Heart left ventricle (tissue), 16 donors: Measurements from ENCODE around the gene TAB2. TPM values are rescaled to one million over a fixed set of nuclear protein-coding genes. Genes with fewer than 3 reads are reported as not detected.

ENCODE experiments used
- ATAC-seq, 4 donors: fragments of 200-7000 bp; cut with Tn5 transposase; one replicate each; pipeline ENCODE4 v1.9.1; 2020 to 2022; ENCODE audit warnings: moderate library complexity in 4 of 4, mild to moderate bottlenecking in 3 of 4, moderate number of reproducible peaks in 1 of 4
- DNase-seq, 5 donors: peaks; one replicate each; pipeline ENCODE4 v3.0.0-alpha.2; 2020
- H3K27ac ChIP-seq, 12 donors: fragments of 200-600 bp; sonication (generic) in 4 of 12; one replicate each; pipeline versions ENCODE4 v1.5.0 to v1.8.0; 2016 to 2022; ENCODE audit warnings: mild to moderate bottlenecking in 2 of 12
- H3K27me3 ChIP-seq, 9 donors: fragments of 200-600 bp; sonication (generic) in 2 of 9; one replicate each; pipeline versions ENCODE4 v1.5.1 to v1.8.0; 2016 to 2022; ENCODE audit warnings: mild to moderate bottlenecking in 3 of 9
- H3K36me3 ChIP-seq, 9 donors: fragments of 200-600 bp; sonication (generic) in 2 of 9; one replicate each; pipeline versions ENCODE4 v1.5.0 to v1.8.0; 2018 to 2022; ENCODE audit warnings: mild to moderate bottlenecking in 2 of 9
- H3K4me1 ChIP-seq, 12 donors: fragments of 200-600 bp; sonication (generic) in 4 of 12; one replicate each; pipeline versions ENCODE4 v1.5.0 to v1.8.0; 2016 to 2022; ENCODE audit warnings: mild to moderate bottlenecking in 3 of 12
- H3K4me3 ChIP-seq, 12 donors: fragments of 200-600 bp; sonication (generic) in 4 of 12; one replicate each; pipeline versions ENCODE4 v1.5.0 to v1.8.0; 2017 to 2022; ENCODE audit warnings: mild to moderate bottlenecking in 9 of 12, moderate library complexity in 4 of 12
- H3K9me3 ChIP-seq, 12 donors: fragments of 200-600 bp; sonication (generic) in 4 of 12; one replicate each; pipeline versions ENCODE4 v1.5.0 to v1.8.0; 2016 to 2022; ENCODE audit warnings: mild to moderate bottlenecking in 1 of 12
- CTCF ChIP-seq, 12 donors: fragments of 200-600 bp; sonication (generic) in 4 of 12; IDR thresholded peaks; one replicate each; pipeline versions ENCODE4 v1.5.0 to v1.8.0; 2018 to 2022; ENCODE audit warnings: antibody characterized with exemption in 12 of 12, mild to moderate bottlenecking in 5 of 12
- POLR2A ChIP-seq, 2 donors: fragments of 450-650 bp; IDR thresholded peaks; one replicate each; pipeline ENCODE4 v1.6.1; 2017; ENCODE audit warnings: antibody characterized with exemption in 2 of 2, mild to moderate bottlenecking in 2 of 2, moderate library complexity in 2 of 2
- WGBS, 4 donors: extraction: QIAGEN DNeasy Blood & Tissue Kit in 2 of 4; methylation state at CpG; one replicate each; pipeline versions ENCODE4 v1.1.5 to v1.1.7; 2013 to 2018; 5-methylcytosine and 5-hydroxymethylcytosine counted together
- intact Hi-C, 10 donors: fragments of 100-400 bp; cut with DNase I; formaldehyde crosslinking; loops; one replicate each; pipeline versions ENCODE4 v1.11.1 to v1.14.2; 2022
- polyA plus RNA-seq, 2 donors: library from polyadenylated mRNA; stranded (reverse); fragments of 200-250 nt; gene quantifications; one replicate each; pipeline ENCODE4 v1.2.3, GENCODE V29; 2013
- total RNA-seq, 9 donors: library from RNA; depleted of rRNA in 2 of 9; stranded (reverse); fragments of >200 nt in 2 of 9; fragmentation: NEBNext Ultra II Directional in 3 of 9; extraction: Animal tissue kit (Norgen Biotek cat#: 25700) in 3 of 9; gene quantifications; one replicate each; pipeline versions ENCODE4 v1.1.0 to v1.2.4, GENCODE V29; 2016 to 2023
- donor health status: ischemic (EF 13 %, LVEDD 7.1; RV severe dilation, severe dysfunction).
- donor health status: healthy with polysubstance abuse.
- donor health status: DM: no; HTN: yes; CAD: no.
- donor health status: DM: no; HTN: no; CAD: no.
- donor health status: ischemic (EF 25% LVEDD 6.9; RV normal size, moderate dysfunction).
- donor health status: ischemic (EF 25% LVEDD 5.7; RV mildly dilated, moderate dysfunction).
- donor health status: healthy.
- donor health status: DM: yes; HTN: yes; CAD: no.
- donor health status: ischemic (EF 35%, LVEDD 5.7; RV mildly dilated, moderate dysfunction).
- donor health status: nonischemic (EF 11% LVEDD 7.7; RV severe dilation, severe dysfunction).
- donor health status: DM: yes; HTN: yes; CAD: no.
- donor health status: PGD.
- donor health status: ischemic (EF 29% LVEDD 5.4; RV normal size, mild dysfunction).
- donor health status: nonischemic (EF 23%, LVEDD 6.1; RV moderate dilation, normal function).

TAB2 gene
- total and polyA plus RNA-seq, 11 donors: 19.1 to 95.5 (median 53.7) TPM

DNA sequence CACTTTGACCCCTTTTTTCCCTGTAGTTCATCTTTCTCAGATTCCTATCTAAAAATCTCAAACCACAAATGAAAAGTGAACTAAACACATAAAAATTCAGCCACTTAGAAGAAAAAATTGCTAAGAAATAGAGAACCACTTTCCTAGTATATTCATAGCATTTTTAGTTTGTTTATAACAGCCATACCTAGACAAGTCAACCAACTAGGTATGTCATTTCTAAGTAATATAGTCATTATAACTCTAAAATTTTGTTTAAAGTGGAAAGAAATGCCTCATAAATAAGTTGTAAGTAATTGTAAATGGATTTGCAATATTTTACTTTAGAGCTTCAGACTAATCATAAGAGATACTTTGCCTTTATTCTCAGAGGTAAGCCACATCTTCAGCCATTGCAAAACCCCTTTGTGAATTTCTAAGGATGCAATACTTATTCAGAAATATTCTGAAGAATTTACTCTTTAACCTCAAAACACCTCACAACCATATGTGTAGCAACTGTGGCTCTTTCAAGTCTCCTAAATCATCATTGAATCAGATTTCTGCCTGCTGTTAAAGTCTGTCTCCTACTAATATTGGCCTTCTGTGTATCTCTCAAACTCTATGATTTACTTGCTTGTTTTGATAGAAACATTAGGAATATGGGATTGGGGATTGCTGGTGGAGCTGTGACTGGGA is 75.6 kb downstream of the TAB2 start:
- intact Hi-C loops: no loop called here
- Histone ChIP-seq H3K27ac (no peak overlapping the region), H3K36me3 (peaks cover 0 to 28% (median 8%) of the 10 kb centered on the region in 9 donors), H3K4me1 (peaks cover 0 to 10% (median 1%) of the 10 kb centered on the region in 12 donors), H3K4me3 (no peak overlapping the region), H3K9me3 (peaks cover 0 to 4% (median 0%) of the 10 kb centered on the region in 12 donors), H3K27me3 (no peaks in the 10 kb centered on the region)
- no peak for ATAC-seq
- no peak for DNase-seq
- TF ChIP-seq POLR2A (IDR thresholded peaks at IDR 0.05): no peak
- TF ChIP-seq CTCF (IDR thresholded peaks at IDR 0.05): no peak

DNA sequence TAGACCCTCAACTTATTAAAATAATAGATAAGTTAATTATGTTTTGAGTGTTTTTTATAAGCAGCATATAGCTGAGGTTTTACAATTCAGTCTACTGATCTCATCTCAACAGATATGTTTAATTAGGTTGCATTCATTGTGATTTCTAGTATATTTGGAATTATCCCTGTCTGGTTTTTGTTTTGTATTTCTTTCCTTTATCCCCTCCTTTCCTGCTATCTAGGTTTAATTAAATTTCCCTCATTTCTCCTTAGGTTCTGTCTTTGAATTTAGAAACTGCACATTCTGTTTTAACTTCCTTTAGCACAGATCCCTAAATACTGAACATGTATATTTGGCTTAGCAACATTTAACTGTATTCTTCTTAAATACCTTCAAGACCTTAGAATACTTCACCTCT is 77.7 kb downstream of the TAB2 start:
- ATAC-seq: no peak
- peaks cover 0 to 2% (median 0%) of the 10 kb centered on the region in 12 donors for H3K4me1 ChIP-seq
- H3K27me3 ChIP-seq: no peaks in the 10 kb centered on the region
- intact Hi-C loops: no loop called here
- no peak for TF ChIP-seq CTCF (IDR thresholded peaks at IDR 0.05)
- TF ChIP-seq POLR2A (IDR thresholded peaks at IDR 0.05): no peak
- peaks cover 0 to 4% (median 0%) of the 10 kb centered on the region in 12 donors for H3K9me3 ChIP-seq
- H3K27ac ChIP-seq: no peak overlapping the region
- no peak for DNase-seq
- H3K4me3 ChIP-seq: no peak overlapping the region
- H3K36me3 ChIP-seq: peaks cover 0 to 49% (median 29%) of the 10 kb centered on the region in 9 donors

DNA sequence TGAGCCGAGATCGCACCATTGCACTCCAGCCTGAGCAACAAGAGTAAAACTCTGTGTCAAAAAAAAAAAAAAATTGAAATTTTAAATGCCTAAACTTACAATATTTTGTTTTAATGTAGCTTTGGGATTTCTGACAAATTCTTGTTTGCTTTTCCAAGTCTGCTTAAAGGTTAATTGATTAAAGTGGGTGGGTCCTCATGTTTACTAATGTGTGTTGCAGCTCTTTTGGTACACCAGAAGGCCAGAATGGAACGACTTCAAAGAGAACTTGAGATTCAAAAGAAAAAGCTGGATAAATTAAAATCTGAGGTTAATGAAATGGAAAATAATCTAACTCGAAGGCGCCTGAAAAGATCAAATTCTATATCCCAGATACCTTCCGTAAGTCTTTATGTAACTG is 79.9 kb downstream of the TAB2 start:
- H3K36me3 ChIP-seq: peaks cover 0 to 59% (median 44%) of the 10 kb centered on the region in 9 donors
- 96 to 98% (median 97%) methylated on average over 6 of the region's 6 CpGs for WGBS, 4 donors
- no peaks in the 10 kb centered on the region for H3K4me1 ChIP-seq
- intact Hi-C loops: no loop called here
- H3K27me3 ChIP-seq: no peaks in the 10 kb centered on the region
- TF ChIP-seq CTCF (IDR thresholded peaks at IDR 0.05) (no peak), POLR2A (IDR thresholded peaks at IDR 0.05) (no peak)
- no peak for ATAC-seq
- H3K9me3 ChIP-seq: peaks cover 0 to 4% (median 0%) of the 10 kb centered on the region in 12 donors
- no peak overlapping the region for H3K27ac ChIP-seq
- no peak for DNase-seq
- no peak overlapping the region for H3K4me3 ChIP-seq

- Histone ChIP-seq H3K4me1 (no peaks in the 10 kb centered on the region), H3K27me3 (no peaks in the 10 kb centered on the region), H3K27ac (no peak within 1 kb of the TSS), H3K36me3 (peaks cover 0 to 82% (median 60%) of the 10 kb centered on the region in 9 donors), H3K9me3 (no peaks in the 10 kb centered on the region), H3K4me3 (no peak within 1 kb of the TSS)
- TF ChIP-seq CTCF (IDR thresholded peaks at IDR 0.05) (no peak), POLR2A (IDR thresholded peaks at IDR 0.05) (no peak)
- intact Hi-C loops: no loop called here
- 96 to 98% (median 97%) methylated on average over 11 of the region's 11 CpGs for WGBS, 4 donors
- DNase-seq (no peak), ATAC-seq (no peak)
Measured at GRCh38 chr6:149400050-149400449, 82.5 kb downstream of the TAB2 start, which contains the start of gene SUMO4. TSS of gene SUMO4 (plus strand) at chr6:149400262. CDS start at chr6:149400392, 130 bp downstream.
